Neuron (in vitro differentiated cells): Measurements from ENCODE around the gene ELK3.
"Not testable (repeated sequence)": the region's sequence is repeated elsewhere in the genome, so short reads cannot be mapped to it uniquely, and the experiment has no call there.

Experiments used
- H2AFZ ChIP-seq: one replicate; pipeline ENCODE4 v1.6.1; 2013; ENCODE audit warnings: low read depth, mild to moderate bottlenecking, inconsistent platforms, low read length, moderate library complexity
- H3K27me3 ChIP-seq: one replicate; pipeline ENCODE4 v1.6.1; 2013; ENCODE audit warnings: low read length; ENCODE audit not compliant: insufficient read depth
- H3K36me3 ChIP-seq: one replicate; pipeline ENCODE4 v1.6.1; 2013; ENCODE audit warnings: low read length; ENCODE audit not compliant: insufficient read depth
- H3K4me1 ChIP-seq: one replicate; pipeline ENCODE4 v1.6.1; 2013; ENCODE audit warnings: low read length; ENCODE audit not compliant: insufficient read depth
- H3K4me3 ChIP-seq: 2 replicates; pipeline ENCODE4 v1.5.1; 2013; ENCODE audit warnings: mild to moderate bottlenecking, low read length, moderate library complexity
- H3K9me3 ChIP-seq: one replicate; pipeline ENCODE4 v1.6.1; 2013; ENCODE audit warnings: low read length

The ELK3 gene

GRCh38 chr12:96305665-96306064, 111.5 kb downstream of the ELK3 start:
- Histone ChIP-seq H3K27me3 (no peaks in the 10 kb centered on the region), H3K4me1 (peaks cover 13% of the 10 kb centered on the region), H2AFZ (no peak overlapping the region), H3K9me3 (peaks cover 2% of the 10 kb centered on the region), H3K4me3 (no peak overlapping the region), H3K36me3 (peaks cover 6% of the 10 kb centered on the region)

GRCh38 chr12:96308881-96309280, 114.7 kb downstream of the ELK3 start:
- Histone ChIP-seq H3K27me3 (no peaks in the 10 kb centered on the region), H3K4me3 (no peak overlapping the region), H3K4me1 (no peaks in the 10 kb centered on the region), H3K9me3 (peaks cover 2% of the 10 kb centered on the region), H3K36me3 (peaks cover 14% of the 10 kb centered on the region), H2AFZ (no peak overlapping the region)

GRCh38 chr12:96310067-96310466, 115.9 kb downstream of the ELK3 start:
- peaks cover 2% of the 10 kb centered on the region for H3K9me3 ChIP-seq
- no peak overlapping the region for H3K4me3 ChIP-seq
- H3K36me3 ChIP-seq: peaks cover 14% of the 10 kb centered on the region
- H2AFZ ChIP-seq: no peak overlapping the region
- H3K27me3 ChIP-seq: no peaks in the 10 kb centered on the region
- H3K4me1 ChIP-seq: no peaks in the 10 kb centered on the region

GRCh38 chr12:96311191-96311590, 117.0 kb downstream of the ELK3 start:
- H3K27me3 ChIP-seq: no peaks in the 10 kb centered on the region
- peaks cover 14% of the 10 kb centered on the region for H3K36me3 ChIP-seq
- H3K4me3 ChIP-seq: no peak overlapping the region
- H3K9me3 ChIP-seq: peaks cover 2% of the 10 kb centered on the region
- no peak overlapping the region for H2AFZ ChIP-seq
- H3K4me1 ChIP-seq: peaks cover 5% of the 10 kb centered on the region

GRCh38 chr12:96313606-96314005, 119.4 kb downstream of the ELK3 start:
- H3K27me3 ChIP-seq: no peaks in the 10 kb centered on the region
- H2AFZ ChIP-seq: no peak overlapping the region
- H3K9me3 ChIP-seq: peaks cover 2% of the 10 kb centered on the region
- H3K4me3 ChIP-seq: no peak overlapping the region
- peaks cover 5% of the 10 kb centered on the region for H3K4me1 ChIP-seq
- peaks cover 14% of the 10 kb centered on the region for H3K36me3 ChIP-seq

GRCh38 chr12:96314723-96315122, 120.5 kb downstream of the ELK3 start:
- no peaks in the 10 kb centered on the region for H3K27me3 ChIP-seq
- no peak overlapping the region for H3K4me3 ChIP-seq
- peaks cover 5% of the 10 kb centered on the region for H3K4me1 ChIP-seq
- peaks cover 13% of the 10 kb centered on the region for H3K36me3 ChIP-seq
- H2AFZ ChIP-seq: no peak overlapping the region
- peaks cover 2% of the 10 kb centered on the region for H3K9me3 ChIP-seq

- peak overlapping the region; percentile 55 for H3K4me3 ChIP-seq
These were observed 121.7 kb downstream of the ELK3 start for GRCh38 chr12:96315741-96316481.

GRCh38 chr12:96317801-96318200, 123.6 kb downstream of the ELK3 start:
- H3K4me3 ChIP-seq, H3K4me1 ChIP-seq, H2AFZ ChIP-seq, H3K27me3 ChIP-seq, H3K9me3 ChIP-seq: not testable (repeated sequence)
- peaks cover 10% of the 10 kb centered on the region for H3K36me3 ChIP-seq

More at GRCh38 chr12:96315741-96316481, 121.7 kb downstream of the ELK3 start:
- H2AFZ ChIP-seq: peak overlapping the region; percentile 51
- H3K4me1 ChIP-seq, H3K27me3 ChIP-seq, H3K36me3 ChIP-seq, H3K9me3 ChIP-seq: not testable (repeated sequence)
